HG03469 (cell line): ENCODE measurements around the gene SKAP2.

Experiments
- ATAC-seq: cut with Tn5 transposase; IDR thresholded peaks from one replicate; pipeline ENCODE4 v1.9.1; 2021; ENCODE audit warnings: mild to moderate bottlenecking, moderate library complexity, moderate number of reproducible peaks; ENCODE audit not compliant: unreplicated experiment

The SKAP2 gene

GRCh38 chr7:26668821-26669220, 195.6 kb downstream of the SKAP2 start:
- no peak for ATAC-seq

GRCh38 chr7:26667514-26668133, 196.8 kb downstream of the SKAP2 start:
- no peak for ATAC-seq

GRCh38 chr7:26664735-26665416, 199.5 kb downstream of the SKAP2 start:
- ATAC-seq: no peak

- no peak for ATAC-seq
These were observed 200.1 kb downstream of the SKAP2 start for GRCh38 chr7:26664274-26664673.

GRCh38 chr7:26663874-26664273, 200.5 kb downstream of the SKAP2 start:
- ATAC-seq: no peak

- ATAC-seq: no peak
These were observed 201.7 kb downstream of the SKAP2 start for GRCh38 chr7:26662646-26663045.

- no peak for ATAC-seq
These were observed 205.3 kb downstream of the SKAP2 start for GRCh38 chr7:26659121-26659520.

- no peak for ATAC-seq
These were observed 205.9 kb downstream of the SKAP2 start for GRCh38 chr7:26658389-26659084.

GRCh38 chr7:26657686-26658388, 206.6 kb downstream of the SKAP2 start:
- no peak for ATAC-seq

GRCh38 chr7:26657206-26657641, 207.2 kb downstream of the SKAP2 start:
- no peak for ATAC-seq

GRCh38 chr7:26656735-26657134, 207.7 kb downstream of the SKAP2 start:
- ATAC-seq: no peak

- ATAC-seq: no peak
These were observed 208.6 kb downstream of the SKAP2 start for GRCh38 chr7:26655781-26656180.

- ATAC-seq: no peak
These were observed 210.7 kb downstream of the SKAP2 start for GRCh38 chr7:26653430-26654399.

- no peak for ATAC-seq
These were observed 211.8 kb downstream of the SKAP2 start for GRCh38 chr7:26652401-26653100.

- no peak for ATAC-seq
These were observed 214.3 kb downstream of the SKAP2 start for GRCh38 chr7:26650103-26650502.

- no peak for ATAC-seq
These were observed 215.0 kb downstream of the SKAP2 start for GRCh38 chr7:26649388-26649787.

- ATAC-seq: no peak
These were observed 215.8 kb downstream of the SKAP2 start for GRCh38 chr7:26648554-26648953.

GRCh38 chr7:26646336-26647048, 217.9 kb downstream of the SKAP2 start:
- ATAC-seq: no peak

- ATAC-seq: no peak
These were observed 219.3 kb downstream of the SKAP2 start for GRCh38 chr7:26645121-26645520.
